Tibial nerve (tissue), 4 donors: Measurements from ENCODE around the gene ZFP3.
"Not testable (repeated sequence)": the region's sequence is repeated elsewhere in the genome, so short reads cannot be mapped to it uniquely, and the experiment has no call there.

Source experiments
- EP300 ChIP-seq, 2 donors: sonication (generic); formaldehyde crosslinking; IDR thresholded peaks; one replicate each; pipeline ENCODE4 v1.6.1; 2017; ENCODE audit warnings: antibody characterized with exemption in 2 of 2, mild to moderate bottlenecking in 1 of 2
- POLR2A ChIP-seq, 2 donors: fragments of 450-650 bp; IDR thresholded peaks; one replicate each; pipeline ENCODE4 v1.6.1; 2017; ENCODE audit warnings: antibody characterized with exemption in 2 of 2, mild to moderate bottlenecking in 2 of 2, moderate library complexity in 2 of 2
- TF ChIP-seq, protein P1 (sequence below), 5 experiments: fragments of 200-600 bp in 3 of 5; fragments of 450-650 bp in 2 of 5; sonication (generic) in 3 of 5; IDR thresholded peaks; one replicate each; pipeline ENCODE4 v1.5.1; 2016 to 2019; ENCODE audit warnings: antibody characterized with exemption in 5 of 5, mild to moderate bottlenecking in 3 of 5, moderate library complexity in 2 of 5

DNA sequence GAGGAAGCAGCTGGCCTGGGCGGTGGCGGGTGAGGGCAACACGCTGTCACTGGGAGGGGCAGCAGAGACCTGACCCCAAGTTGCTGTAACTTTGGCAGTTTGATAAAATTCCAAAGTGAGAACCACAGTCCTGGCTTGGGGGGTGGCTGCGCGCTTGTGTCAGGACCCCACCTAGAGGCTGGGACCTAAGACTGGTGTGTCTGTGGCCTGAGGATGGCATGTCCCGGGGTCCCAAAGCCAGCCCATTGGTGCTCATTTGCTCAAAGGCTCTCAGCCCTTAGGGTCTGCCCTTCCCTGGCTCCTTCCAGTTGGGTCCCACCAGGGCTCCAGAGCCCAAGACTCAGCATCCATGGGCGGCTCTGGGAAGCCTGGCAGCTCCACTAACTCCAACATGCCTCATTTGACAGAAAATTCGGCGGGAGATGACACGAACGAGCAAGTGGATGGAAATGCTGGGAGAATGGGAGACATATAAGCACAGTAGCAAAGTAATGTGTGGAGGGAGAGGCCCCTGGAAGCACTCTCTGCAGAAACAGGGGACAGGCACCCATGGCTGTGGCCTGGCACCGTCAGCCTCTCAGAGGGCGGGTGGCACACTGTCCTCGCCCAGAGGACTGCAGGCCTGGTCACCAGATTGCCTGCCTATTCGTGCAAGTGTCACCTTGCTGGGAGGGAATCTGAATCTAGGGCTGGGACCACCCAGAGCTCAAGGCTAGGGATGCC is 54.4 kb downstream of the ZFP3 start:
- not testable (repeated sequence) for TF ChIP-seq EP300, POLR2A (IDR thresholded peaks at IDR 0.05)
- TF ChIP-seq, protein P1, sequence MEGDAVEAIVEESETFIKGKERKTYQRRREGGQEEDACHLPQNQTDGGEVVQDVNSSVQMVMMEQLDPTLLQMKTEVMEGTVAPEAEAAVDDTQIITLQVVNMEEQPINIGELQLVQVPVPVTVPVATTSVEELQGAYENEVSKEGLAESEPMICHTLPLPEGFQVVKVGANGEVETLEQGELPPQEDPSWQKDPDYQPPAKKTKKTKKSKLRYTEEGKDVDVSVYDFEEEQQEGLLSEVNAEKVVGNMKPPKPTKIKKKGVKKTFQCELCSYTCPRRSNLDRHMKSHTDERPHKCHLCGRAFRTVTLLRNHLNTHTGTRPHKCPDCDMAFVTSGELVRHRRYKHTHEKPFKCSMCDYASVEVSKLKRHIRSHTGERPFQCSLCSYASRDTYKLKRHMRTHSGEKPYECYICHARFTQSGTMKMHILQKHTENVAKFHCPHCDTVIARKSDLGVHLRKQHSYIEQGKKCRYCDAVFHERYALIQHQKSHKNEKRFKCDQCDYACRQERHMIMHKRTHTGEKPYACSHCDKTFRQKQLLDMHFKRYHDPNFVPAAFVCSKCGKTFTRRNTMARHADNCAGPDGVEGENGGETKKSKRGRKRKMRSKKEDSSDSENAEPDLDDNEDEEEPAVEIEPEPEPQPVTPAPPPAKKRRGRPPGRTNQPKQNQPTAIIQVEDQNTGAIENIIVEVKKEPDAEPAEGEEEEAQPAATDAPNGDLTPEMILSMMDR (IDR thresholded peaks at IDR 0.05), result not testable (repeated sequence)
